DMS79 (cell line): ENCODE measurements around the gene CCT6B.
A peak's percentile ranks its signal among the peaks of the same experiment; 100 is the strongest.
"Not testable (repeated sequence)": the region's sequence is repeated elsewhere in the genome, so short reads cannot be mapped to it uniquely, and the experiment has no call there.

ENCODE experiments used
- DNase-seq: peaks from one replicate; lab custom pipeline; 2025; lab: John Stamatoyannopoulos, UW

Gene CCT6B

GRCh38 chr17:34980681-34981537 is 19.6 kb upstream of the CCT6B start:
- peak; percentile 56 for DNase-seq

GRCh38 chr17:34980353-34980680 is 19.1 kb upstream of the CCT6B start, which contains the start of gene LIG3:
TSS of gene LIG3 (plus strand) at chr17:34980512. CDS start at chr17:34983006, 2,494 bp downstream.
- DNase-seq, result peak; percentile 73

- no peak for DNase-seq
These were observed 18.5 kb upstream of the CCT6B start for GRCh38 chr17:34979650-34980352.

- no peak for DNase-seq
These were observed 17.9 kb upstream of the CCT6B start for GRCh38 chr17:34979153-34979552.

GRCh38 chr17:34974794-34975785 is 13.8 kb upstream of the CCT6B start:
- DNase-seq, result no peak

DNA sequence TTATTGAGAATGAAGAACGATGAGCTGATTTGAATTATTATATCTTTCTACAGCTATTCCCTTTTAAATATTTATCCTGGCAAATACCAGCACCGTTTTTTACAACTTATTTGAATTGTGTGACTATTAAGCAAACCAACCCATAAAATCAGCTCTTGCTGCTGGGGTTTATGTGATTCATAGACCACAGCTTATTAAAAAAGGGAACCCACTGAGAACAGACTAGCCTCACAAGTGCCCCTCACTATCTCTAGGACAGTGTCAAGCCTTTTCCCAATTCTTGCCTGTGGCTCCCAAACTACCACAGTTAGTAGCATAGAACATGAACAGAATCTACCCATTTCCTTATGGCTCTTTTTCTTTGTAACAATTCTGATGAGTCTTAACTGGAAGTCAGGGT is 12.9 kb upstream of the CCT6B start:
- no peak for DNase-seq

GRCh38 chr17:34958438-34958837 is 2.8 kb downstream of the CCT6B start:
- DNase-seq, result no peak

DNA sequence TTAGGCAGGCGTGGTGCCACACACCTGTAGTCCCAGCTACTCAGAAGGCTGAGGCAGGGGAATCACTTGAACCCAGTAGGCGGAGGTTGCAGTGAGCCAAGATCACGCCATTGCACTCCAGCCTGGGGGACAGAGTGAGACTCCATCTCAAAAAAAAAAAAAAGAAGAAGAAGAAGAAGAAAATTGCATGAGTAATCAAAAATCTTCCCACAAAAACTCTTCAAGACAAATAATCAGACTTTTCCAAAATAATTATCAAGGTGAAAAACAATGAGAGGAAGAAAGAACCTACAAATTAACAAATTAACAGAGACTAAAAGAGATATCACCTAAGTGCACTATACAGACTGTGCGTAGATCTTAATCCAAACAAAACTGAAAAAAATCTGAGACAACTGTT is 10.5 kb downstream of the CCT6B start:
- DNase-seq, result not testable (repeated sequence)

DNA sequence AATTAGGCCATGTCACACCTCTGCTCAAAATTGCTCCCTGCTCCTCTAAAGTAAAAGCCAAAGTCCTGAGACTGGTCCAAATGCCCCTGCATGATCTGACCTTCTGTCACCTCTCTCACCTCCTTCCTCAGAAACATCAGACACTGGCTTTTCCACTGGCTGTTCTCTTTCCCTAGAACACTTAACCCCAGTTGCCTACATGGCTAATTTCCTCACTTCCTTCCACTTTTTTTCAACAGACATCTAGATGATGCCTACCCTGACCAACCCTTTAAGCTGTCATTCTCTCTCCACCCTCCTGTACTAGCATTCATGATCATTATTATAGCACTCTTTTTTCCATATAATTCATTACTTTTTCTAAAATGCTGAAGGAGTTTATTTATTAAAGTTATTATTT is 31.0 kb downstream of the CCT6B start:
- no peak for DNase-seq

GRCh38 chr17:34926661-34927060 is 34.6 kb downstream of the CCT6B start:
- DNase-seq, result no peak

DNA sequence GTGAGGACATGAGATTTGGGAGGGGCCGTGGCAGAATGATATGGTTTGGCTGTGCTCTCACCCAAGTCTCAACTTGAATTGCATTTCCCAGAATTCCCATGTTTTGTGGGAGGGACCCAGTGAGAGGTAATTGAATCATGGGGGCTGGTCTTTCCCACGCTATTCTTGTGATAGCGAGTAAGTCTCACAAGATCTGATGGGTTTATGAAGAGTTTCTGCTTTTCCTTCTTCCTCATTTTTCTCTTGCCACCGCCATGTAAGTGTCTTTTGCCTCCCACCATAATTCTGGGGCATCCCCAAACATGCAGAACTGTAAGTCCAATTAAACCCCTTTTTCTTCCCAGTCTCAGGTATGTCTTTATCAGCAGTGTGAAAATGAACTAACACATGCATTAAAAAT is 40.6 kb downstream of the CCT6B start:
- DNase-seq, result no peak

DNA sequence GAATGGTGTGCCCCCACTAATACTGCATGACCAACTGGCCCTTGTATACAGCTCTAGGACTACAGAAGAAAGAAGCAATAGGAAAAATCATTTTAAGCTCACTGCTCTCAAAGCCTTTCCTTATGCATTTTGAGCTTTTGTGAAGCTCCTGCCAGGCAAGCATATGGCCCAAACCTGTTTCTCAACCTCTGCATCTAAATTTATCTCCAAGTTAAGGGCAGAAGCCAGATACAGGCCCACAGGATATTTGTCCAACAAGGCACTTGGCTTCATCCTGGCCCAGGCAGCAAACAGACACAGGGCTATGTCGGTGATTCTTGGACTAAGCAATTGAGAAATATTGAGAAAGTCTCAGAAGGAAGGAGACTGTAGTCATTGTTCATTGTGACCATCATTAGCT is 43.9 kb downstream of the CCT6B start:
- DNase-seq, result no peak

DNA sequence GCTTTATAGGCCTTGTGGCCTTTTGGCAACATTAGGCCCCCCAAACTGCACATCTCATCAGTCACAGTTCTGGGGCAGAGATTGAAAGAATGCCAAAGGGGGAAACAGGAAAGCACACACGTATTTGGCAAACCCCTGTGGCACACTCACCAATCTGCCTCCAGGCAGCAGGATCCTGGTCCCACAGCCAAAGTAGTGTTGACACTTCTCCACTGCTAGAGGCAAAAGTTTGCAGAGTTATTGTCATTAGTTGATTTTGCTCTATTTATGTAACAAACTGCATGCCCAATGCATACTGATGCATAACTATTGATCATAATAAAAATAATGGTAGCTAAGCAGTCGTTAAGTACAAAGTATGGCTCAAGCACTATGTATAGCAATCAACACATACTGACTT is 45.1 kb downstream of the CCT6B start:
- no peak for DNase-seq

GRCh38 chr17:34913001-34913400 is 48.3 kb downstream of the CCT6B start:
- DNase-seq, result no peak

DNA sequence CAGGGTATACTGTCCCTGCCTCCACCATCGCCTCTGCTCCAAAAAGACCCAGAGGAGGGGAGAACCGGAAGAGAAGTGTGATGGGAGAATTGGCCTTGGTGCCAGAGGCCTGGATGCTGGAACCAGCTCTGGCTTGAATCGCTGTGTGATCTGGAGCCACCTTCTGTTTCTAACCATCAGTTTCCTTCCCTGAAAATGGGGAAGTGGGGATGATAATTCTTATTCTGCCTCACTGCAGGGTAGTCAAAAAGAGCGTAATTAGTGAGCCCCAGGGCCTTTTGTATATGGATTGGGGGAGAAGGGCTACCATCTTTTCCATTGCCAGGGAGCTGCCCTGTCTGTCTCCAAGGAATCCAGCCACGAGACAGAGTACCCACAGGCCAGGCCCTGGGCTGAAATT is 52.2 kb downstream of the CCT6B start:
- DNase-seq, result no peak

GRCh38 chr17:34902831-34903547 is 58.3 kb downstream of the CCT6B start:
- no peak for DNase-seq

DNA sequence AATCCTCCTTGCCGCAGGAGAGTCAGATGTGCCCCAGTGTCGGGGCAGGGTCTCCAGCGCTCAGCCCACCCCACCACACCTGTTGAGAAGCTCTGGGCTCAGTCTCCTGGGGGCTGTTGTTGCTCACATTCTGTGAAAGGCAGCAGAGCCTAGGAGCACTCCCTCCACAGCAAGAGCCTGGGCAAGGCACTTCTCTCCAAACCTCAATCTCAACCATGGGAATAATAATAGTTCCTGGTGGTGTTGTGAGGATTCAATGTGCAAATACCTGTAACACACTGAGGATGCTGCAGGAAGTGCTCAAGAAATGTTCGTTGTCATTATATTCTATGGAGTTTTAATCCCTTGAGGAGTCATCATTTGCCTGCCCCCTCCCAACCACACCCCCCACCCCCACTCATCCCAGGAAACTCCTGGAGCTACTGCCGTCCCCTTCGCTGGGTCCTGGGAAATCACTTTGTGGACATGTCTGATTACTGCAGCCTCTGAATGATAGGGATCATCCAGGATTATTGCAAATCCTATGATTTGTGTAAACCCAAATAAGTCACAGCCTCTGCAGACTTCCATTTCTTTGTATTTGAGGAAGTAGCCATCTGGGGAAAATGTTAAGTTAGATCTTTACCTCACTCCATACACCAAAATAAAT is 61.5 kb downstream of the CCT6B start:
- DNase-seq, result no peak

DNA sequence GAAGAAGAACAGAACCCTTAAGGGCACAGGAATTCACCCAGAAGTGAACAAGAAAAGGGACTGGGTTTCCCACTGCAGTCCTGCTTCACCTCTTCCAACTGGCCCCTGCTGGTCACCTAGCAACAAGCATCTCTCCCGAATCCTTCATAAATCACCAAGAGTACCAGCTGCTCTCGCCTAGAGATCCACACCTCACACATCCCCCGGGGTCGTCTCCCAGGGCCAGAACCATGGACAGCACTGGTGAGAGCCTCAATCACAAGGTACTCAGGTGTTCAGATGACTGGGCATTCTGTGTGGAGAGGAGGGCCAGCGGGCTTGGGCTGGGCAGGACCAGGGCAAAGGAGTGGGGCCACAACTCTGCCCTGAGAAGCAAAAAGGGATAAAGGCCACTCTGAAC is 65.9 kb downstream of the CCT6B start:
- peak; percentile 7 for DNase-seq

DNA sequence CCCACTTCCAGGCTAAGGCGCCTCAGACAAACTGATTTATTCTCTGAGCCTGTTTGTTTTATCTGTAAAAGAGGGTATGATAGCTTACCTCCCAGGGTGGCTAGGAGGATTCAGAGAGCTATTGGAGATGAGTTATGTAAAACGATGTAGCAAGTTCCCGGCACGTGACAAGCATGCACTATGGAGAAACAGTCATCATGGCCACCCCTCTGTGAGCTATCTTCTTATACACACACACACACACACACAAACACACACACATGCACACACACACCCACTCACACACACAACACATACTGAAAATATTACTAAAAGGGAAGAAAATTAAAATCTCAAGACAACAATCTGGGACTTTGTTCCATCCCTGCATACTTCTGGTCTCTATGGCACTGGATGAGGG is 66.3 kb downstream of the CCT6B start:
- DNase-seq, result no peak

DNA sequence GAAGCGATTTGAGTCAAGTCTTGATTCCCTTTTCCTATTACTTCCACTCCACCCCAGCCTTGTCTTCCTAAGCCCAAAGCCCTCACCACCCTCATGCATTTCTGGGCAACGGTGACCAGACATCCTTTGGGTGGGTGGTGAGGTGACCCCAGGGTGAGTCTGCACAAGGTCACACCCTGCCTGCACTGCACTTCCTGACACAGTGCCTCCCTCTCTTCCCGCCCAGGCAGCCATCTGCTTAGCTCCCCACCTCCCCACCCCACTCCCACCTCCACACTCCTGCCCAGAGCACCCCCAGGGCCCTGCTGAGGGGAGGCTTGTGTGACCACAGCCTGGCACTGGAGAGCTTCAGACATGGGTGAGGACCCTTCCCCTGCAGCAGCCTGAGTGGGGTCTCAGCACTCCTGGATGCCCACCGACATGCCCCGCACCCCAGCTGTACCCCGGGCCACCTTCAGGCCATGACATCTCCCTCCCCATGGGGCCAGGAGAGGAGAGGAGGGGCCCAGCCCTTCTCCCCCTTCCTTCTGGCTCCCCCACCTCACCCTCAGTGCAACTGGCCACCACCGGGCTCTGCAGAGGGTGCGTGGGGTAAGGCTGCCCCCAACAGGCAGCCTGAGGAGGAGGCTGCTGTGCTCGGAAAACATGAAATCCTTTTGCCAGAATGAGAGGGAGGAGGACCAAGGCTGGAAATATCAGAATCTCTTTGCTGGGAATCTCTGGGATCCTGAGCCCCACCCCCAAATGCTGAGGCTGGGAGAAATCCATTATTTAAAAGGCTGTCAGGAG is 68.6 kb downstream of the CCT6B start:
- DNase-seq, result peak; percentile 23
